Gastrocnemius medialis (tissue), 4 donors: ENCODE data around the gene RAD23A.

Experiments used
- POLR2A ChIP-seq, 2 donors: fragments of 450-650 bp; IDR thresholded peaks; one replicate each; pipeline ENCODE4 v1.6.1; 2017; ENCODE audit warnings: antibody characterized with exemption in 2 of 2, mild to moderate bottlenecking in 2 of 2, moderate library complexity in 2 of 2
- TF ChIP-seq, protein P1 (sequence below), 5 experiments: fragments of 450-650 bp in 3 of 5; fragments of 200-600 bp in 2 of 5; sonication (generic) in 2 of 5; IDR thresholded peaks in 4 of 5; conservative IDR thresholded peaks in 1 of 5; 1 replicate in 4 of 5; 2 replicates in 1 of 5; pipeline ENCODE4 v1.5.1; 2016 to 2019; ENCODE audit warnings: antibody characterized with exemption in 5 of 5, mild to moderate bottlenecking in 3 of 5, moderate library complexity in 3 of 5

DNA sequence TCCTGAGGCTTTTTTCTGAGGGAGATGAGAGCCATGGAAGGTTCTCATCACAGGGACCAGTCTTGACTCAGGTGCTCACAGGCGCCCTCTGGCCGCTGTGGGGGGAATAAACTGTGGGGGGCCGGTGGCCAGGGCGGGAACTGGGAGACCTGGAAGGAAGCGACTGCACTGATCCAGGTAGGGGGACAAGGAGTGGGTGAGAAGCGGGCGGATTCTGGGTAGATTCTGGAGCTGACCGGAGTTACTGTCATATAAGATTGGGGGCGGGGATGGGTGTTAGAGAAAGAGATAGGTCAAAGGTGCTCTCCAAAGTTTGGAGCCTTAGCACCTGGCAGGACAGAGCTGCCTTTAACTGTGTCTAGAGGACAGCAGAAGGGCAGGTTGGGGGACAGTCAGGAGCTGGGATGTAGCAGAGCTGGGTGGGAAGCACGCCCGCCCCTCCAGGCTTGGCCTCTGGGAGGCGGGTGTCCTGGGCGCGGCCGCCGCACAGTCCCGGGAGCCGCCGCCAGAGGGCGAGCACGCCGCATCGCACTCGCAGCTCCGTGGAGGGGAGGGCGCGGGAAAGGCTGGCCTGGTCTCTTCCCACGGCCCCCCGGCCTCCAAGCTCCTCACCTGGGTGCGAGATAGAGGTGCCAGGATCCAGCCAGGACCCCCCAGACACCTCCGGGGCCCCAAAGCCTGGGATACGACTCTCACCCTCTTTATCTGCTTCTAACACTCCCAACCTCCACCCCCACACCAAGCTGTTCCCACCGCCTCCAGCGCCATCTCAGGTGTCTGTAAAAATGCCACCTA is 19.6 kb downstream of the RAD23A start:
- TF ChIP-seq POLR2A (IDR thresholded peaks at IDR 0.05): no peak
- TF ChIP-seq, protein P1, sequence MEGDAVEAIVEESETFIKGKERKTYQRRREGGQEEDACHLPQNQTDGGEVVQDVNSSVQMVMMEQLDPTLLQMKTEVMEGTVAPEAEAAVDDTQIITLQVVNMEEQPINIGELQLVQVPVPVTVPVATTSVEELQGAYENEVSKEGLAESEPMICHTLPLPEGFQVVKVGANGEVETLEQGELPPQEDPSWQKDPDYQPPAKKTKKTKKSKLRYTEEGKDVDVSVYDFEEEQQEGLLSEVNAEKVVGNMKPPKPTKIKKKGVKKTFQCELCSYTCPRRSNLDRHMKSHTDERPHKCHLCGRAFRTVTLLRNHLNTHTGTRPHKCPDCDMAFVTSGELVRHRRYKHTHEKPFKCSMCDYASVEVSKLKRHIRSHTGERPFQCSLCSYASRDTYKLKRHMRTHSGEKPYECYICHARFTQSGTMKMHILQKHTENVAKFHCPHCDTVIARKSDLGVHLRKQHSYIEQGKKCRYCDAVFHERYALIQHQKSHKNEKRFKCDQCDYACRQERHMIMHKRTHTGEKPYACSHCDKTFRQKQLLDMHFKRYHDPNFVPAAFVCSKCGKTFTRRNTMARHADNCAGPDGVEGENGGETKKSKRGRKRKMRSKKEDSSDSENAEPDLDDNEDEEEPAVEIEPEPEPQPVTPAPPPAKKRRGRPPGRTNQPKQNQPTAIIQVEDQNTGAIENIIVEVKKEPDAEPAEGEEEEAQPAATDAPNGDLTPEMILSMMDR (IDR thresholded peaks at IDR 0.05 in 4 of 5, conservative IDR thresholded peaks at IDR 0.05 in 1 of 5): peak; percentile 92 to 98 (median 95)
